ENCODE data around the gene MAP4K4.
"Not testable (repeated sequence)": the region's sequence is repeated elsewhere in the genome, so short reads cannot be mapped to it uniquely, and the experiment has no call there.

Gene MAP4K4

GRCh38 chr2:101744832-101745231 lies 47.3 kb downstream of the MAP4K4 start:
- DNase-seq: no peak

GRCh38 chr2:101745711-101746694 lies 48.5 kb downstream of the MAP4K4 start:
- peak; percentile 72 for DNase-seq

GRCh38 chr2:101748000-101748399 lies 50.5 kb downstream of the MAP4K4 start:
- no peak for DNase-seq

GRCh38 chr2:101748462-101748861 lies 51.0 kb downstream of the MAP4K4 start:
- not testable (repeated sequence) for DNase-seq

GRCh38 chr2:101750688-101751087 lies 53.2 kb downstream of the MAP4K4 start:
- no peak for DNase-seq

GRCh38 chr2:101751276-101751815 lies 53.8 kb downstream of the MAP4K4 start:
- DNase-seq: no peak

GRCh38 chr2:101751875-101752619 lies 54.5 kb downstream of the MAP4K4 start:
- DNase-seq: no peak

- DNase-seq: no peak
Observed at GRCh38 chr2:101752716-101753616, 55.5 kb downstream of the MAP4K4 start.

- DNase-seq: no peak
Observed at GRCh38 chr2:101753720-101754490, 56.4 kb downstream of the MAP4K4 start.

- DNase-seq: peak; percentile 45
Observed at GRCh38 chr2:101754618-101755017, 57.1 kb downstream of the MAP4K4 start.

GRCh38 chr2:101756266-101756665 lies 58.8 kb downstream of the MAP4K4 start:
- DNase-seq: no peak

- DNase-seq: peak; percentile 37
Observed at GRCh38 chr2:101758001-101758400, 60.5 kb downstream of the MAP4K4 start.

GRCh38 chr2:101759162-101759561 lies 61.7 kb downstream of the MAP4K4 start:
- DNase-seq: peak; percentile 95

GRCh38 chr2:101762451-101763171 lies 65.1 kb downstream of the MAP4K4 start:
- no peak for DNase-seq

GRCh38 chr2:101763496-101764333 lies 66.2 kb downstream of the MAP4K4 start:
- no peak for DNase-seq

- DNase-seq: no peak
Observed at GRCh38 chr2:101766337-101766736, 68.8 kb downstream of the MAP4K4 start.

- peak; percentile 95 for DNase-seq
Observed at GRCh38 chr2:101766871-101767739, 69.6 kb downstream of the MAP4K4 start.

GRCh38 chr2:101768556-101769220 lies 71.2 kb downstream of the MAP4K4 start:
- no peak for DNase-seq

All from EL (cell line).